Measurements from ENCODE around the gene CCDC33.

The CCDC33 gene

DNA sequence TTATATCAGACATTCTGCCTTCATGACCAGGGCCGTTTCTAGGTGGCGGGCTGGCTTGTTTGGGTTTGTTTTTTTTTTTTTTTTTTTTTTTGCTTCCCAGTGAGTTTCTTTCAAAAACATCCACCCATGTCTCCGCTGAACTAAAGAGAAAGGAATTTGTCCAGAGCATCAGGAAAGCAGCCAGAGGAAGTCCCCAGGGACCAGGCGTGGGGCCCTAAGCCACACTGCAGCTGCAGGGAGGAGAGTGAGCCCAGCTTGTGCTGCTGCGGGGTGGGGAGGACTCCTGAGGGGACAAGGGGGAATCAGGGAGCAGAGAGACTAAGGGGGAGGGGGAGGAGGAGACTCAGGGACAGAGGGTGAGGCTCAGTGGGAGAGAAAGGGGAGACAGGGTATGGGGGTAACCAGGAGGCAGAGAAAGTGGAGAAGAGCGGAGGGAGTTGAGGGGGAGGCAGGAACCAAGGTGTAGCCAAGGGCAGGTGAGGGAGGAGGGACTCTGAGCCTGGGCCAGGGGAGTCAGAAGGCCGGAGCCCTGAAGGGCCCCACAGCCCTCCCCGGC, 81.8 kb downstream of the CCDC33 start:
- no peak for DNase-seq

DNA sequence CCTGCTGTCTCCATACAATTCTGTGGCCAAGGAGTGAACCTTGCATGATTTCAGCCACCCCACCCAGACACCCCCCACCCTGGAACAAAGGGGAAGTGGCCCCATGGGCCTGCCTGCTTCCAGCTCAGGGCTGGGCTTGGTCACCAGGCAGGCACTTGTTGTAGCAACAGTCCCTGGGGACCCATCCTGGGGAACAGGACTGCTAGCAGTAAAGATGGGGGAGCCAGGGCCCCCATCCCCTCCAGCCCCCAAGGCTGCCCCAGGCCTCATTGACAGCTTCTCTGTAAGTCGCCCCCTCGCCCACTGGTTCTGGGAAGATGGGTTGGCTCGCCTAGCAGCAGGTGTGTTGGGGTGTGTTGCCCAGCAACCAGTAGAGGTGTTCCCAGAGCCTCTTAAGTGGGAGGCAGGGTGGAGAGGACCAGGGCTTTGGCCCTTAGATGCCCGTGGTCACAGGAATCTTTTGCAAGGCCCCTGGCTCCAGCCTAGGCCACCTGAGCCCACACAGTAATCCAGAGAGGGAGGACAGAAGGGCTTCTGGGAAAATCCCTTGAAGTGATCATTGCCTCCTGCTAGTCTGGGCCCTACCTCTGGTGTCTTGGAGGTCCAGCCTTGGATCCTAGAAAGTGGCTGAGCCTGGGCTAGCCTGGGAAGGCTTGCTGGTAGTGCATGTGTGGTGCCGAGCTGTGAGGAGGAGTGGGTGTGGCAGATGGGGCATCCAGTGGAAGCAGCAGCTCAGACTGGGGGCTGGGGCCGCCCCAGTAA, 82.4 kb downstream of the CCDC33 start:
- DNase-seq, result no peak

DNA sequence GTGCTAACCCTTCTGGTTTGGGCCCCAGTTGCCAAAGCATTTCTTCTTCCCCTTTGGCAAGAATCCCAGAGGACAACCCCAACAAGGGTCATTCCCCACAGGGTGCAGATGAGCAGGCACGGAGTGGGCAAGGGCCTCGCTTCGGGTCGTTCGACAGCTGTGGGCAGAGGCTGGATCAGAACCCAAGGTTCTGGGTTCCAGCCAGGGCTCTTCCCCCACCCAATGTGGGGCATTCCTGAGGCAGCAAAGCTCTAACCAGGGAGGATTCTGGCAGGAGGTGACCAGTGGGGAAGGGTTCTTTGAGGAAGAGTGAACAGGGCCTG, 83.0 kb downstream of the CCDC33 start:
- DNase-seq, result no peak

DNA sequence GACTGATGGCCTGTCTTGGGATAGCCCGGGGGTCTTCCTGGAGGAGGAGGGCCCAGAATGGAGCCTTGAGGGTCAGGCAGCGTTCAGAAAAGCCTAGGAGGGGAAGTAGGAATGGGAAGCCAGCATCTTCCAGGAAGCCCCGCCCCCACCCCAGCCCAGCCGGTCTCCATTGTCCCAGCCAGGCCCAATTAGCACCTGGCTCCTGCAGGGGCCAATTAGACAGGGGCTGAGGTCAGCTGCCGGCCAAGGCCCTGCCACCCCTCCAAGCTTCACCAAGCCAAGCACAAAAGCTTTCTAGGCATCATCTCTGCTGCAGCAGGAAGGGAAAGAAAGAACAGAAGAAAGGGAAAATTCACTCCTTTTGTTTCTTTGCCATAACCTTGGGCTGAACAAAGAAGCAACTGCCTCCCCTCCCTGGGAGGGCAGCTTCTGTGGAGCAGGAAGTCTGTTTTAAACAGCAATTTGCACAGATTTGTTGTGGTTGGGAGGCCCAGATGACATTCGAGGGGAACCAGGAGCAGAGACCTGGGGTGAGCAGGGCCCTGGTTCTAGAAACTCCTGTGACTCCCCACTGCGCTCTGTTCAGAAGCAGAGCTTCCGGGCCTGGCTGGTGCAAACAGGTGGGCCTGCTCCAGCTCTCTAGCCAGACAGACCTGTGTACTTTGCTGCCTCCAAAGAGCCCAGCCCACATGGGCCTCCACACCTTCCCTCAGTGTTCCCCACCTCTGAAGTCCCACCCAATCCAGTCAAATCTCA, 83.6 kb downstream of the CCDC33 start:
- no peak for DNase-seq

DNA sequence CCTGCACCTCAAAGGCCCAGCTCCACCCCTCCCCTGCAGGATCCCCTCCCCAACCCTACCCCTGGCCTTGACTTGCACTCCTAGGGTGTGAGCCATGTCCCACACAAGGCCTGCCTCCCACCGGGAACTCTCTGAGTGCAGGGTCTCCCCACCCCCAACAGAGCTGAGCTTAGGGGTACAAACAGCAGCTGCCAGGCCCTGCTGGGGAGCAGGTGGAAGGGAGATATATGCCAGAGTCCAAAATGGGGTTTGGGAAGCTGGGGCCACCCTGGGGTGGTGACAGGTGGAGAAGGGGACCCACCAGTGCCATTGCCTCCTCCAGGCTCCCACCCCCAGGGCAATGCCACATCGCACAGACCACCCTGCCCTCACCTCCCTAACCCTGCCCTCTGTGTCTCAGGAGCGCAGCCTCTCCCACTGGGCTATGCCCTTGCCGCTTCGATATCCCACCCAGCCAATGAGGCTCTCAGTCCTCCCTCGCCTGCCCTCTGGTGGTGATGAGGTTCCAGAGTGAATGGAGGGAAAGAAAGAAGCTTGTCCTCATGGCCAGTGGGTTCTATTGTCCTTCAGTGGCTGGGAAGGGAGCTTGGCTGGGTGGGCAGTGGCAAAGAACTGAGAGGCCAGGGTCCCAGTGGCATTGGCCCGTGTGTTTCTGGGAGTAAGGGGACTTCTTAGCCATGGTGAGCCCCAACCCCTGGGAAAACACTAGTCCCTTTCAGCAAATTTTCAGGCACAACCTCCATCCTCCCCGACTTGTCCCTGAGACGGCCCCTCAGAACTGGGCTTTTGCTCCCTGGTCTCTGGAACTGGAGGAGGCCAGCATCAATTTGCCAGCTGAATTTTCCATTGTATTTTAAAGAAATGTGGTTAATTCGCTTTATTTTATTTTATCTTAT, 84.5 kb downstream of the CCDC33 start:
- no peak for DNase-seq

DNA sequence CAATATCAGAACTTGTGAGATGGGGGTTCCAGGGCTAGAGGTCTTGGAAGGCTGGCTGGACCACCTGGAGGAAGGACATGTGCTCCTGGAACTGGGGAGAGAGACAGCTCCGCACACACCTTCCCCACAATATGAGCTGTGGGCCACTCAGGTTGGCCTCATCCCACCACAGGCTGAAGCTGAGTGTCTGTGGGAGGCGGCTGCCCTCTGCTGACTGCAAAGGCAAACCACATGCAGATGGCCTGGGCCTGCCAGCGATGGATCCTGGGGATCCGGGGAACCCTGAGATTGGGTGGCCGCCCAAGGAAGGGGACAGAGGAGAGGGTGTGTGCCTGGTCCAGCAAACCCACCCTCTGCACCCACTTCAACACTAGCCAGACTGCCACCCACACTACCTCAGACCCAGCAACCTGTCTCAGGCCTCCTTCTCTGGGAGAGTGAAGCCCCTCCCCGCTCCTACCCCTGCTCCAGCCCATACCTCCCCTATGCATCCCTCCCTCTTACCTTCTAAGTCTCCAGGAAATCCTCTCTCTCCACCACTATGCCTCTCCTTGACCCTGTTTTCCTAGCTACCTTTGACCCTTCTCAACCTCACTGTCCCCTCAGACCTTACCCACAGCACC, 86.5 kb downstream of the CCDC33 start:
- DNase-seq, result no peak

DNA sequence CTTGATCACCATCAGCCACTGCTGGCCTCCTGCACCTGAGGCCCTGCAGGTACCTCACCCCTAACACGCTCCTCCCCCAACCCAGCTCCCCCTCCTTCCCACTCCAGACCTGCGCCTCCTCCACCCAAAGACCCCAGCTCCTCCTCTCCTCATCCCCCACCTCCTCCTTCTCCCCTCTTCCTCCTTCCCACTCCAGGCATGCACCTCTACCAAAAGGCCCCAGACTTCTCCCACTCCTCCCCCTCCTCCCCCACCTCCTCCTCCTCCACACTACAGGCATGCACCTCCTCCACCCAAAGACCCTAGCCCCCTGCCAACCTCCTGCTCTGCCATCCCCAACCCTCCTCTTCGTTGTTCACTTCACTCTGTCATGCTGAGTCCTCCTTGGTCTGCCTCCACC, 88.6 kb downstream of the CCDC33 start:
- no peak for DNase-seq

DNA sequence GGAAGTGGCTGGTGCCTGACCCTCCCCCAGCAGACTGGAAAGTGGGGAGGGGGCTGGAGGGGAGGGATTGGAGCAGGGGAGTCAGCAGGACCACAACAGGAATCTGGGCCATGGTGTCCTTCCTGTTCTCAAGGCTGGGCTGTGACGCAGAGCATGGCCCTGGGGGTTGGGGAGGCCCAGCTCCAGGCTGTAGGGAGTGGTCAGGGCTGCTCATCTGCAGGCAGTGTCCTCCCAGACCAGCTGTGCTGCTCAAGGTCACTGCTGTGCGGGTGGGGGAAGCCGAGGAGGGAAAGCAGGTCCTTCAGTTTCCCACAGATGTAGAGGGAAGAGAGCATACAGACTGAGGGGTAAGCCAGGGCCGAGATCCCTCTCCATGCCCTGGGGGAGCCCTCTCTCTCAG, 90.6 kb downstream of the CCDC33 start:
- DNase-seq, result no peak

DNA sequence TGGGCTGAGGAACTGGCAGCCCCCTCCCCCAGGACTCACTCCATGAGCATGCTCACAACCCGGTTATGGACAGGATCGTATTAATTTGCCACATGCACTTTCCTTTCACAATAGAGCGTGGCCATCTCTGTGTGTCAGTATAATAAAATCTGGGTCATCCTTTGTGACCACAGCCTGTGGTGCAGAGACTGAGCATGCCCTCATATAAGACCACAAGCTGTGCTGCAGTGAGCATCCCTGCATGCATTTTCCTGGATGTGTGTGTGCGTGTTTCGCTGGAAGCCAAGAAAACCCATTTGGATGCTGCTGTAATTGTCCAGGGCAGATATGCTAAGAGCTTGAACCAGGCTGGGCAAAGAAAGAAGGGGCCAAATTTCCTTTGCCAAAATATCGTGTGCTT, 91.6 kb downstream of the CCDC33 start:
- no peak for DNase-seq

DNA sequence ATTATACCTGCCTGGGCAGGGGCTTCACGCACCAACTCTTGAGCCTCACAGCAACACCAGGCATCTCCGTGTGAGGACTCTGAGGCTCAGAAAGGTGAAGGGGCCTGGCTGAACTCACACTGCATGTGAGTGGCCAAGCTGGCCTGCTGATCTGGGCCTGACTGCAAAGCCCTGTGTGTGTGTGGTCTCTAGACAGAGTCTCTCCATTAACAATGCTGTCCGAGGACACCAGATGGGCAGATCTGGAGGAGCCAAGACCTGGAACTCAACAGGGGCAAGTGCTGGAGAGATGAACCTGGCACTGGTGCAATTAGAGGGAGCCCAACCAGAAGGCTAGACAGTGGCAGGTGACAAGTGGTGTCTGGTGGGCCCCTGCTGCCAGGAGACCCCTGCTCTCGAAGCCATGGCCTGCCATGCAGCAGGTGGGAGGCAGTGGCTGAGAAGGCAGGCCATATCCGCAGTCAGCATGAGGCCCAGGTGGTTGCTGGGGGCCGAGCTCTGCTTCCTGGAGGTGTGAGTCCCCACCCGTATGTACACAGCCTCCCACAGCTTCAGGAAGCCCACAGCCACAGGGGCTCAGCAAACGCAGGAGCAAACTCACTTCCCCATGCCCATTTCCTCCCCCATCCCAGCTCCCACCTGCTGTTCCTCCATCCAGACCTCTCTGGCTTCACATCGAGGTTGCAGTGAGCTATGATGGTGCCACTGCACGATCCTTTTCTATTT, 92.4 kb downstream of the CCDC33 start:
- DNase-seq, result no peak

DNA sequence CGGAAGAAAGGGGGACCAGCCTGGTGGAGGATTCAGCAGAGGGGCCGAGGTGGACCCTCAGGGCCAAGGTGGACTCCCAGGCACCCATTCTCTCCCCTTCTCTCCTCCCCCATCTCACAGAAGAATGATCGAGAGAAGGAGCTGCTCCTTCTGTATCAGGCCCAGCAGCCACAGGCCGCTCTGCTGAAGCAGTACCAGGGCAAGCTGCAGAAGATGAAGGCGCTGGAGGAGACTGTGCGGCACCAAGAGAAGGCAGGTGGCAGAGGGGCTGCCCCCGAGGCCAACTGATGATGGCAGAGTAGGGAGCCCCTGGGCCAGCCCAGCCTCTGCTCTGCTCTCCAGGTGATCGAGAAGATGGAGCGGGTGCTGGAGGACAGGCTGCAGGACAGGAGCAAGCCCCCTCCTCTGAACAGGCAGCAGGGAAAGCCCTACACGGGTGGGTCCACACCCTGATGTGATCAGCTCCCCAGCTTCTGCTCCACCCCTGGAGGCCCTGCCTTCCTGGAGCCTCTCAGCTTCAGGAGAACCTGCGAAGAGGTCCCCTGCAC, 94.8 kb downstream of the CCDC33 start:
- no peak for DNase-seq

DNA sequence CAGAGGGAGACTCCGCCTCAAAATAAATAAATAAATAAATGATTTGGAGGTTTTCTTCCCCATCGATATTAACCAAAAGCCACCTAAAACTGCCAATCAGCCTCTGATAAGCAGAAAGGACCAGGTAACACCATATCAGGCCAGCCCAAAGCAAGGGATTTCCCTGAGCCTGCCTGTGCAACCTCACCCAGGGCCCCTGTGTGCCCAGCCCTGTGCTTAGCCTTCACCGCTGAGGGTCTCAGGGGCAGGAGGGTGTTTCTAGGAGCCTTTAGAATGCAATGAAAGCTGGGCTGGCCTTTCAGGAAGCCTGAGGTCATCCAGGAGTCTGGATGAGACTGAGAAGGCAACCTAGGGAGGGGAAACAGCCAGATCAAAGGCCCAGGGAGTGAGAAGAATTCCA, 95.9 kb downstream of the CCDC33 start:
- DNase-seq, result no peak

DNA sequence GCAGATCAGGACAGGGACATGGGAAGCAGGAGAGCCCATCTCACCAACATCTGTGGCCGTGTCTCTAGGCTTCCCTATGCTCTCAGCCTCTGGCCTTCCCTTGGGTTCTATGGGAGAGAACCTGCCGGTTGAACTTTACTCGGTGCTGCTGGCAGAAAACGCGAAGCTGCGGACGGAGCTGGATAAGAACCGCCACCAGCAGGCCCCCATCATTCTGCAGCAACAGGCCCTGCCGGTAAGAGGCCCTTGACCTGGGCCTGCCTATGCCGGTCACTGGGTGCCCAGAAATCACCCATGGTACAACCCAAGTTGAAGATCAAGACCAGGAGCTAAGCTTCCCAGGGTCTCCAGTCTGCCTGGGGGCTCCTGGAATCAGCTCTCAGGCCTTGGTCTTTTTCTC, 96.5 kb downstream of the CCDC33 start:
- no peak for DNase-seq

DNA sequence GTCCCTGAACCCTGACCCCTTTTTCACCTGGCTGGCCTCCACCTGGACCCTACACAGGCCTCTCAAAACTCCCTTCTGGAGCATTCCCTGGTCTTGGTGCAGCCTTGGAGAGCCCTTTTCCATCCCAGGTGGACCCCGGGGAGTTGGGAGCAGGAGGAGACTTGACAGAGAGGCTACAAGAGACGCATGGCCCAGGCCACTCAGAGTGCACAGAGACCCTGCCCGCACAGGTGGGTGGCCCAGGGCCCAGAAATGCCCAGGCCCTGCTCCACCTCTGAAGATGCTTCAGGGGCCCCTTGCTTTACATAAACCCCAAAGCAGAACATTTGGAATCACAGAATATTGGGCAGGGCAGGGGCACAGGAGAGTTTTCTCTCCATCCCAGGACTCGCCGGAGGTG, 97.0 kb downstream of the CCDC33 start:
- DNase-seq, result no peak

DNA sequence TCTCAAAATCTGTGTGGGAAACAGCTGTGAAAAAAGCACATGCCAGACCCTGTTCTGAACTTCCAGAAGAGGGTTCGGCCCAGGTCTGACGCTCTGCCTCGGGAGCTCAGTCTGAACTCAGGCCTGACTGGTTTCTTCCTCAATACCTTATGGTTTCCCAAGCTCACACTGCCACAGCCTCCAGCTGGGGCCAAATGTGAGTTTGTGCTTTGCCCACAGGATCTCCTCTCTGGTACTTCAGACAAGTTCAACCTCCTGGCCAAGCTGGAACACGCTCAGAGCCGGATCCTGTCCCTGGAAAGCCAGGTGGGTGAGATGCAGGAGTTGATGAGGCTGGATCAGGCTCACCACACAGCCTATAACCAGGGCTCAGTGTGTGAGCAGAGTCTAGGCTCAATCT, 97.5 kb downstream of the CCDC33 start:
- no peak for DNase-seq

DNA sequence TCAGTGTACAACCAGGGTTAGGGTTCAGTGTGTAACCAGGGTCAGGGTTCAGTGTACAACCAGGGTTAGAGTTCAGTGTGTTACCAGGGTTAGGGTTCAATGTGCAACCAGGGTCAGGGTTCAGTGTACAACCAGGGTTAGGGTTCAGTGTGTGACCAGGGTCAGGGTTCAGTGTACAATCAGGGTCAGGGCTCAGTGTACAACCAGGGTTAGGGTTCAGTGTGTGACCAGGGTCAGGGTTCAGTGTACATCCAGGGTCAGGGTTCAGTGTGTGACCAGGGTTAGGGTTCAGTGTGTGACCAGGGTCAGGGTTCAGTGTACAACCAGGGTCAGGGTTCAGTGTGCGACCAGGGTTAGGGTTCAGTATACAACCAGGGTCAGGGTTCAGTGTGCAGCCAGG, 98.0 kb downstream of the CCDC33 start:
- DNase-seq, result no peak

DNA sequence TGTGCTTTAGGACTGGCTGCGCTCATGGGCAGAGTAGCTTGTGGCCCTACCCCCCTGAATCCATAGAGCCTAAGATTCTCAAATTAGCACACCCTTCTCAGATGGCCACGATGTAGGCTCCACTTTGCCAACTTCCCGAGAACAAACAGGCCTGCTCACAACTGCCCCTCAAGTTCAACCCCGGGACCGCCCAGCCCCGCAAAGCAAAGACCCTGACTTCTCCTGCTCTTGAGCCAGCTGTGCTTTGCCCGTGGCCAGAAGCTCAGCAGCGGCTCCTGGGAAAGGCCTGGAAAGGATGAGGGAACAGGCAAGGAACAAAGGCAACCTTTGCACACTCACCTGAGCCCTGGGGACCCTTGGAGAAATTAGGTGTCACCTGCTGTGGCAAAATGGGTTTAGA, 99.3 kb downstream of the CCDC33 start:
- no peak for DNase-seq

DNA sequence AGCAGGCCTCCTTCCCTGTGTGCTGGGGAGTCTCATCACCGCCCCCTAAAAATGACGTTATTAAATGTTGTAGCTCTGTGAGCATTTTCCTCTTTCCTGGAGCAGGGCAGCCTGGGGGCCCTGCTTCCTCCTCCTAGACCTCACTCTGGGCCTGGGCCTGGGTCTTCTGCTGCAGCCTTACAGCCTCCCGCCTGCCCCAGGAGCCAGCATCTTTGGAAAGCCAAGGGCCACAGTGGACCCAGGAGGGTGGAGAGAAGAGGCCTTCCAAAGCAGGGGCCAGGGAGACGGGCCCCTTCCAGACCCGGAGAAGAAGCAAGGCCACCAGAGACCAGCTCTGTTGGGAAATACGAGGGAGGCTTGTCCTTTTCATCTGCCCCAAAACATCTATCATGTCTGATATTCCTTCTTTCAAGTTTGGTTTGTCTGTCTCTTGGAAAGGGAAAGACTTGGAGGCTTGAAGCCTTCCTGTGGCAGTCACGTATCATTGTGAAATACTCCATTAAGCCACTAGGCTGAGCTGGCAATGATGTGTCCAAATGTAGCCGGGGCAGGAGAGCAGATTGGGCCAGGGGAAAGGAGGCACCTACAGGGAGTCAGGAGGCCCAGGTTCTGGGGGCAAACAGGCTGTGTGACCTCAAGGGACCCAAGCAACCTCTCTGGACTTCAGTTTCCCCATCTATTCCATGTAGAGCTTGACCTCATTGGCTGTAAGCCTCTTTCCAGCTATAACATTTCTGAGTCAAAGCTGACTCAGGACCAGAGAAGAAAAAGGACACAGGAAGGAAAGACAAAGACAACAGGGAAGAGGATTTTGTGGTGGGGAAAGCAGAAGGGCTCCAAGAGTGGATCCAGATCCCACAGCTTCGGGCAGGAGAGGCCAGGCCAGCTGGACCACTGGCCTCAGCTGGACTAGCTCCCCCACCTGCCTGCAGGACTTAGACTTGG, 100.2 kb downstream of the CCDC33 start:
- no peak for DNase-seq

DNA sequence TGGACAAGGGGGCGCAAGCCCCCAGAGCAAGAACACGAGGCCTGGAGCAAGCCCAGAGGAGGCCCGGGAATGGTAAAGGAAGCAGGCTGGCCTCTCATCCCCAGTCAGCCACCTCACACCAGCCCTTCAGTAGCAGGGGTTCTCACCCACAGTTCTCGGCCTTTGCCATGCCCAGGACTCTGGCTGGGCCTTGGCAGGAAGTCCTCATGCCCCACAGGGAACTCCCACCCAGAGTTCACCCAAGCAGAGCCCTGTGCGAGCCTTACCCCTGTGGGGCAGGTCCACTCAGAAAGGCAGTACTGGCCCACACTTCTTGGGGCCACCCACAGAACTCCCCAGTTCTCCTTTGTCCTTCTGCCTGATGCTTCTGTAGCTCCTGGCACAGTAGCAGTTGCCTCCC, 101.0 kb downstream of the CCDC33 start:
- no peak for DNase-seq

DNA sequence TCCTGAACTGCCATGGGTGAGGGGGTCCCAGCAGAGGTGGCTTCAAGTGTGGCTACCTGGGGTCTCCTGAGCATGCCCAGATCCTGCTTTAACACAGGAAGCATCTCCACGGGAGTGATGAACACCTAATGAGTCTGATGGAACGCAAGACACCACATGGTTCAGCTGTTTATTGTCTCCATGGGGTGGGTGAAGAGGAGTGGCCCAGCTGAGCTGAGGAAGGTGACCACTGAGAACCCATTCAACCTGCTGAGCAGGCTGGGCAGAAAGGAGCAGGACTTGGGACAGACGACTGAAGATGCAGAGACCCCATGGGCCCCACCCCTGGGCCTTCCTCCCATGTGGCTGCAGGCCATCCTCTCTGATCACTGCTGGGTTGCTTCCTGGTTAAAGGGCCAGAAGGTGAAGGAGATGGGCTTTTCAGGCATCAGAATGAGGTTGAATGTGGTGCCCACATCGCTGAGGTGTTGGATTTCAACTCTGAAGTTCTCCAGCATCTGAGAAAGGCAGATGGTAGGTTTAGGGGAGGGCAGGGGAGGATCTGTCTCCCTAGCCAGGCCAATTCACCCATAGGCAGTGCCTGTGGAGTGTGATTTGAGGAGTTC, 101.6 kb downstream of the CCDC33 start:
- no peak for DNase-seq
